Esophagus muscularis mucosa (tissue), 4 donors: ENCODE results near the gene OR2V1.

Experiments
- CTCF ChIP-seq, 3 experiments: fragments of 200-600 bp in 2 of 3; fragments of 450-650 bp in 1 of 3; sonication (generic) in 2 of 3; IDR thresholded peaks; one replicate each; pipeline ENCODE4 v1.5.1; 2017 to 2019; ENCODE audit warnings: antibody characterized with exemption in 3 of 3, mild to moderate bottlenecking in 2 of 3, moderate library complexity in 1 of 3
- EP300 ChIP-seq: sonication (generic); formaldehyde crosslinking; IDR thresholded peaks from one replicate; pipeline ENCODE4 v1.6.1; 2017; ENCODE audit warnings: antibody characterized with exemption
- POLR2A ChIP-seq: fragments of 450-650 bp; IDR thresholded peaks from one replicate; pipeline ENCODE4 v1.6.1; 2017; ENCODE audit warnings: antibody characterized with exemption, moderate library complexity, mild to moderate bottlenecking, low read depth
- POLR2AphosphoS5 ChIP-seq, 2 donors: sonication (generic); formaldehyde crosslinking; IDR thresholded peaks; one replicate each; pipeline ENCODE4 v1.6.1; 2017; ENCODE audit warnings: antibody characterized with exemption in 2 of 2

GRCh38 chr5:181120306-181120705, 10.7 kb downstream of the OR2V1 start:
- TF ChIP-seq POLR2AphosphoS5 (IDR thresholded peaks at IDR 0.05) = no peak
- TF ChIP-seq CTCF (IDR thresholded peaks at IDR 0.05) = no peak
- no peak for TF ChIP-seq POLR2A
- no peak for TF ChIP-seq EP300
